ENCODE measurements around the gene HNRNPH1.

DNA sequence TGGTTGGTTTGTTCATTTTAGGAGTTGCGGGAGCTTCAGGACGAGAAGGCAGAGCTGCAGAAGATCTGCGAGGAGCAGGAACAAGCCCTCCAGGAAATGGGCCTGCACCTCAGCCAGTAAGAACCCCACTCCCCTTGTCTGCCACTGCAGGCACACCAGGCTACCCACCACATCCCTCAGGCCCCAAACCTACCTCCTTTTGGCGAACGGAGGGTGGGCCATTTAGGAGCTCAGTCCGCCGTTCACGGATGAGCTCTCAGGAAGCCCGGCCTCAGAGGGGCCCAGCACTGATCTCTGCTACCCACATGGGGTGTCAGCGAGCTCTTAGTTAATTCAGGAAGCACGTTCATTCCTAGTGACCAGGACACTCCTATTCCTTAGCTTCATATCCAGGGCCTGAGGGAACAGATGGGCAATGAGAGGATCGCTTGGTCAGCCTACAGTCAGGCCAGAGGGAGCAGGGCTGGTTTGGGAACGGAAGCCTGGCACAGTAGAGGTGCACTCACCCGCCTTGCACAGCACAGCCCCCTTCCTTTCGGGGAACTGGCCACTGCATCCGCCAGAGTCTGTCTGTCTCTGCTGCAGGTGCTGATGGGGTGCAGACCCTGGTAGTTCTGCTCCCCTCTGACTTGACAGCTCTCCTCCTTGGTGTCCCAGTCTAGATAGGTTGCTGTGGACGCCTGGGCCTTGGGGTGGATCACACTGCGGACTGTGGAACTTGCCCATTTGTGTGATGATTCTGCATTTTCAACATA, 21.4 kb downstream of the HNRNPH1 start:
- TF ChIP-seq, protein P1, sequence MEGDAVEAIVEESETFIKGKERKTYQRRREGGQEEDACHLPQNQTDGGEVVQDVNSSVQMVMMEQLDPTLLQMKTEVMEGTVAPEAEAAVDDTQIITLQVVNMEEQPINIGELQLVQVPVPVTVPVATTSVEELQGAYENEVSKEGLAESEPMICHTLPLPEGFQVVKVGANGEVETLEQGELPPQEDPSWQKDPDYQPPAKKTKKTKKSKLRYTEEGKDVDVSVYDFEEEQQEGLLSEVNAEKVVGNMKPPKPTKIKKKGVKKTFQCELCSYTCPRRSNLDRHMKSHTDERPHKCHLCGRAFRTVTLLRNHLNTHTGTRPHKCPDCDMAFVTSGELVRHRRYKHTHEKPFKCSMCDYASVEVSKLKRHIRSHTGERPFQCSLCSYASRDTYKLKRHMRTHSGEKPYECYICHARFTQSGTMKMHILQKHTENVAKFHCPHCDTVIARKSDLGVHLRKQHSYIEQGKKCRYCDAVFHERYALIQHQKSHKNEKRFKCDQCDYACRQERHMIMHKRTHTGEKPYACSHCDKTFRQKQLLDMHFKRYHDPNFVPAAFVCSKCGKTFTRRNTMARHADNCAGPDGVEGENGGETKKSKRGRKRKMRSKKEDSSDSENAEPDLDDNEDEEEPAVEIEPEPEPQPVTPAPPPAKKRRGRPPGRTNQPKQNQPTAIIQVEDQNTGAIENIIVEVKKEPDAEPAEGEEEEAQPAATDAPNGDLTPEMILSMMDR (IDR thresholded peaks at IDR 0.05) = no peak
- TF ChIP-seq ATF3 (CRISPR knock-in tag; conservative IDR thresholded peaks at IDR 0.05) = no peak
- no peak for TF ChIP-seq CBFB (CRISPR knock-in tag; IDR thresholded peaks at IDR 0.05; ENCODE audit: low read depth)
- TF ChIP-seq, protein P2, sequence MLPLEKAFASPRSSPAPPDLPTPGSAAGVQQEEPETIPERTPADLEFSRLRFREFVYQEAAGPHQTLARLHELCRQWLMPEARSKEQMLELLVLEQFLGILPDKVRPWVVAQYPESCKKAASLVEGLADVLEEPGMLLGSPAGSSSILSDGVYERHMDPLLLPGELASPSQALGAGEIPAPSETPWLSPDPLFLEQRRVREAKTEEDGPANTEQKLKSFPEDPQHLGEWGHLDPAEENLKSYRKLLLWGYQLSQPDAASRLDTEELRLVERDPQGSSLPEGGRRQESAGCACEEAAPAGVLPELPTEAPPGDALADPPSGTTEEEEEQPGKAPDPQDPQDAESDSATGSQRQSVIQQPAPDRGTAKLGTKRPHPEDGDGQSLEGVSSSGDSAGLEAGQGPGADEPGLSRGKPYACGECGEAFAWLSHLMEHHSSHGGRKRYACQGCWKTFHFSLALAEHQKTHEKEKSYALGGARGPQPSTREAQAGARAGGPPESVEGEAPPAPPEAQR (CRISPR knock-in tag; IDR thresholded peaks at IDR 0.05) = no peak
- TF ChIP-seq SP1 (CRISPR knock-in tag; conservative IDR thresholded peaks at IDR 0.05) = no peak
- TF ChIP-seq ELF4 (CRISPR knock-in tag; IDR thresholded peaks at IDR 0.05; ENCODE audit: low read depth) = no peak
- no peak for TF ChIP-seq ZNF121 (CRISPR knock-in tag; IDR thresholded peaks at IDR 0.05)
